Adipocyte (in vitro differentiated cells): ENCODE results near the gene WDR7.

Experiments
- DNase-seq: peaks from one replicate; pipeline ENCODE4 v3.0.0-alpha.2; 2015; ENCODE audit warnings: low read depth
- H3K27me3 ChIP-seq: replicated peaks from 2 replicates; pipeline ENCODE4 v1.7.0; 2013; ENCODE audit warnings: mild to moderate bottlenecking, low read length, moderate library complexity; ENCODE audit not compliant: control insufficient read depth, insufficient read depth
- H3K36me3 ChIP-seq: 2 replicates; pipeline ENCODE4 v1.7.0; 2013; ENCODE audit warnings: low read length, mild to moderate bottlenecking, moderate library complexity; ENCODE audit not compliant: control insufficient read depth, insufficient read depth, severe bottlenecking
- H3K4me1 ChIP-seq: 2 replicates; pipeline ENCODE4 v1.7.0; 2013; ENCODE audit warnings: mild to moderate bottlenecking, low read length, moderate library complexity; ENCODE audit not compliant: control insufficient read depth, insufficient read depth
- H3K4me3 ChIP-seq: 2 replicates; pipeline ENCODE4 v1.7.0; 2013; ENCODE audit warnings: mild to moderate bottlenecking, low read length, moderate library complexity
- H3K9ac ChIP-seq: 2 replicates; pipeline ENCODE4 v1.7.0; 2013; ENCODE audit warnings: mild to moderate bottlenecking, low read length, moderate library complexity
- H3K9me3 ChIP-seq: 2 replicates; pipeline ENCODE4 v1.7.0; 2013; ENCODE audit warnings: mild to moderate bottlenecking, low read length, moderate library complexity; ENCODE audit not compliant: control insufficient read depth

The WDR7 gene

DNA sequence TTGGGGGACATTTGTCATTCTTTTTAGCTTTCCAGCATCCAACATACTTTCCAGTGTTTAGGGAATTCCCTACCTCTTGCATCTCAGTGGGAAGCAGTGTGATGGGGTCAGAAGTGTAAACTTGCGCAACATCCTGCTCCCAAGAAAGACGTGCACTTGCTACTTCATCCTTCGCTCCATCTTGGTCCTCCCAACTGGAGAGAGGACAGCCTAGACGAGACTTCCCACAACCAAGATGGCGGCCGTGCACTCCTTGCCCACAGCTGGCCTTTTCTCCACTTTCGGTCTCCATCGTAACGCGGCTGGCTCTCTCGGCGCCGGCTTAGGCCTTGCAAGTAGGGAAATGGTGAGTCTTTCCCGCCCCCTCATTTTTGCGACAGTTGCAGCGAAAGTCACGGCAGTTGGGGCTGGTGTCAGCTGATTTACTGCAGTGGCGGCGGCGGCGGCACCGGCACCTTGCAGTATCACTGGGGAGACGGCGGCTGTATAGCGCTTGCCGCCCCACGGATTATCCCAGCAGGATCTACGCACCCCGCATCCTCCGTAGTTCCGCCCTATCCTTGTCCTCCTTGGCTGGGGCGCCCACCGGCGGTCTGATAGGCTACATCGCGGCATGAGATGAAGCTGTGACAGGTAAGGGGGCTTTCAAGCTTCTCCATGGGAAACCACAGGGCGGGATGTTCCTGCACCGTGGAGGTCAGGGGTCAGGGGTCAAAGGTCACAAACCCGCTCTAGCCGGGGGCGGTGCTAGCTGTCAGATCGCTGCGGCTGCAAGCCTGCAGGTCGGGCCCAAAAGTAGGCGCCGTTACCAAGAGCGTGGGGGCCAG, at the start of gene WDR7:
WDR7 (plus strand) TSS at position 416 of the 827 bp plus-strand sequence. CDS start 21,157 bp downstream, outside the sequence.
- Histone ChIP-seq H3K4me3 (peak within 1 kb of the TSS; percentile 96), H3K9me3 (no peaks in the 10 kb centered on the region), H3K9ac (peak within 1 kb of the TSS; percentile 92), H3K27me3 (no peaks in the 10 kb centered on the region), H3K4me1 (peaks cover 8% of the 10 kb centered on the region), H3K36me3 (no peaks in the 10 kb centered on the region)
- DNase-seq = peak; percentile 98

DNA sequence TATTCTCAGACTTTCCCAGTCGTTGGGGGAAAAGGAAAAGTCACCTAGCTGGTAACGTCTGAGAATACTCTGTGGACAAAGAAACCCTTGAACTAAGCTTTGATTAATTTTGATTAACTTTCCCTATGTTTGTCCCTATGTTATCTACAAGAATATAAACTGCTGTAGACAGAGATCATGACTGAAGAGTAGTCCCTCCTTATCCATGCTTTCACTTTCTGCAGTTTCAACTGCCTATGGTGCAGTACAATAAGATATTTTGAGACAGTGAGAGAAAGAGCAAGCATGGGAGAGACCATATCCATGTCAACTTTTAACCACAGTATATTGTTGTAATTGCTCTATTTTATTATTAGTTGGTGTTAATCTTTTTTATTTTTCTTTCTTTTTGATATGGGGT, 44.5 kb upstream of the WDR7 start:
- no peak for DNase-seq
- Histone ChIP-seq H3K9me3 (no peaks in the 10 kb centered on the region), H3K27me3 (no peaks in the 10 kb centered on the region), H3K4me1 (no peaks in the 10 kb centered on the region), H3K9ac (no peak overlapping the region), H3K4me3 (no peak overlapping the region), H3K36me3 (peaks cover 94% of the 10 kb centered on the region)

GRCh38 chr18:56615738-56616520, 35.2 kb upstream of the WDR7 start:
- no peaks in the 10 kb centered on the region for H3K27me3 ChIP-seq
- H3K4me1 ChIP-seq = no peaks in the 10 kb centered on the region
- H3K9me3 ChIP-seq = no peaks in the 10 kb centered on the region
- peaks cover 85% of the 10 kb centered on the region for H3K36me3 ChIP-seq
- no peak for DNase-seq
- H3K9ac ChIP-seq = no peak overlapping the region
- no peak overlapping the region for H3K4me3 ChIP-seq

DNA sequence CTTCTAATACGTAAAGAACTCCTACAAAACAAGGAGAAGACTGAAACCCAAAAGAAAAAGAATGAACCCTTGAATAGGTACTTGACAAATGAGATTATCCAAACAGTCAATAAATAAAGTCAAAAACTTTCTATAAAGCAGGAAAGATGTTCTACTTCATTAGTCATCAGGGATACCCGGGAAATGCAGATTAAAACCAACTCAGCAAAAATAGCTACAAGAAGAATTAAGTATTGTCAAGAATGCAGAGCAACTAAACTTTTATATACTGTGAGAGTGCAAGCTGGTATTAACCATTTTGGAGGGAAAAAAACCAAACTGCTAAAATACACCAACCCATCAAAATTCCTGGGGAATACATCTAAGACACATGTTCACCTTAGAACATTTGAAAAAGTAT, 23.2 kb upstream of the WDR7 start:
- Histone ChIP-seq H3K36me3 (peaks cover 46% of the 10 kb centered on the region), H3K4me3 (no peak overlapping the region), H3K9ac (no peak overlapping the region), H3K4me1 (peaks cover 3% of the 10 kb centered on the region), H3K9me3 (no peaks in the 10 kb centered on the region), H3K27me3 (no peaks in the 10 kb centered on the region)
- DNase-seq = no peak

GRCh38 chr18:56632070-56633022, 18.8 kb upstream of the WDR7 start:
- DNase-seq = no peak
- Histone ChIP-seq H3K4me1 (peaks cover 23% of the 10 kb centered on the region), H3K36me3 (peaks cover 25% of the 10 kb centered on the region), H3K4me3 (no peak overlapping the region), H3K9me3 (no peaks in the 10 kb centered on the region), H3K27me3 (no peaks in the 10 kb centered on the region), H3K9ac (no peak overlapping the region)

DNA sequence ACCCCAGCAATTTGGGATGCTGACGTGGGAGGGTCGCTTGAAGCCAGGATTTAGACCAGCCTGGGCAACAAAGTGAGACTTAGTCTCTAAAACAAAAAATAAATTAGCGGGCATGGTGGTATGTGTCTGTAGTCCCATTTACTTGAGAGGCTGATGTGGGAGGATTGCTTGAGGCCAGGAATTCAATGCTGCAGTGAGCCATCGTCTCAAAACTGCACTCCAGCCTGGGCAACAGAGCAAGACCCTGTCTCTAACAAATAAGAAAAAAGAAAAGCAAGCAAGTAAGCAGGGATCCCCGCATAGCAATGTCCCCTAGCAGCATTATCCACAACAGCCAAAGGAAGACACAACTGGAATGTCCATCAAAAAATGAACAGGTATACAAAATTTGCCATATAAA, 16.2 kb upstream of the WDR7 start:
- Histone ChIP-seq H3K9me3 (no peaks in the 10 kb centered on the region), H3K36me3 (peaks cover 13% of the 10 kb centered on the region), H3K4me3 (peak overlapping the region; percentile 8), H3K9ac (no peak overlapping the region), H3K4me1 (peaks cover 24% of the 10 kb centered on the region), H3K27me3 (no peaks in the 10 kb centered on the region)
- DNase-seq = no peak

DNA sequence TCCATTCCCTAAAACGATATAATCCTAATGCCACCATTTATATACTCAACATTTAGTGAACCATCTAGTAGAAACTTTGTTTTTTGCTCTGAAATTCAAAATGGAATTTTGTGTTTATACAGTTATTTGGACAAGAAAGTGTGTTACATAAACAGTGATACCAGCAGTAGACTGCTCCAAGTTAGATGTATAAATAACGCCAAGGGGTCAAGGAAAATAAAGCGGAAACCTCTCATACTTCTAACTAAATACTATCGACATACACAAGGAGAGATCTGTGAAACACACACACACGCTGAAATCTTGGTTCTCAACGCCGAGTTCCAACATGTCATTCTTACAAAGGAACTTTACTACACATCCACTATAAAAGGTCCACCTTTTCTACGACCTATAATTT, 14.0 kb upstream of the WDR7 start:
- Histone ChIP-seq H3K36me3 (peaks cover 13% of the 10 kb centered on the region), H3K4me3 (peak overlapping the region; percentile 96), H3K9ac (peak overlapping the region; percentile 99), H3K4me1 (peaks cover 24% of the 10 kb centered on the region), H3K9me3 (no peaks in the 10 kb centered on the region), H3K27me3 (no peaks in the 10 kb centered on the region)
- DNase-seq = peak; percentile 44

- peak; percentile 32 for DNase-seq
- Histone ChIP-seq H3K27me3 (no peaks in the 10 kb centered on the region), H3K4me3 (peak overlapping the region; percentile 96), H3K4me1 (peaks cover 24% of the 10 kb centered on the region), H3K9me3 (no peaks in the 10 kb centered on the region), H3K9ac (peak overlapping the region; percentile 99), H3K36me3 (peaks cover 8% of the 10 kb centered on the region)
Measured at GRCh38 chr18:56637711-56638231, 13.4 kb upstream of the WDR7 start.

DNA sequence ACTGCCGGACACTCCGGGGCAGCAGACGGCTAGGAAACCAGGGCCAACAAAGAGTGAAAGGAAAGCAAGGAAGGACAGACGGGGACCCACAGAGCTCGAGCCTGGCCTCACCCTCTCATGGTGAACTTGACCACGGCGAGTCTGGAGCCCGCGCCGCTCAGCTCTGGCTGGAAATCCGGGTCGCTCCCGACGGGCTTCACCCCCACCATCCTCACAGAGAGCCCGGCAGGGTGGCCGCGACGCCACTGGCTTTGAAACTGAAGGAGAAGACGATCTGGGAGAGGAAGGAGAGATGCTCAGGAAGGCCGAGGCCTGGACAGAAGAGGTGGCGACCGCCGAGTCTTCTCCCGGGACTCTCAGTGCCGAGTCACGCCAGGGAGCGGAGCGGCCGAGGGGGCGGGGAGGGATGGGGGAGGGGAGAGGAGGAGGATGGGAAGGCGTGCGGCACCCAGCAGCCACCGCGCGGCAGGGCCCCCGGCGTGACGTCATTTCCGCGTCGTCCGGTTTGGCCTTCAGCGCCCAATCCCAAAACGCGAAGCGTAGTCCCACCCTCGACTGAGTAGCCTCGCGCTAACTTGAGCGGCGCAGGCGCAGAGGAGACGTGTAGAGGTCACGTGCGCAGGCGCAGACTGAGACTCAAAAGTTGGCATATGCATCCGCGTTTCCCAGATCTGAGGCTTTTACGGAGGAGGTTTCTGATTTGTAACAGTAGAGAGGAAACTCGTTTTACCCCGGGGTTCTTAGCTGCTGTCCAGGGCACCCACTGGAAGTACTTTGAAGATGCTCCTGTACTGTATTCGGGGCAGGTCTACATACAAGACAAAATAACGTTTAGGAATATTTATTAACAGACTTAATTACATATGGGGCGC, 12.7 kb upstream of the WDR7 start, which contains the start of gene TXNL1:
TXNL1 (minus strand) TSS at position 361 of the 872 bp plus-strand sequence; CDS start at position 209, 152 bp downstream.
- Histone ChIP-seq H3K4me1 (peaks cover 24% of the 10 kb centered on the region), H3K36me3 (peaks cover 5% of the 10 kb centered on the region), H3K27me3 (no peaks in the 10 kb centered on the region), H3K4me3 (peak within 1 kb of the TSS; percentile 96), H3K9ac (peak within 1 kb of the TSS; percentile 99), H3K9me3 (no peaks in the 10 kb centered on the region)
- peak; percentile 100 for DNase-seq

- Histone ChIP-seq H3K4me1 (peaks cover 24% of the 10 kb centered on the region), H3K36me3 (peaks cover 5% of the 10 kb centered on the region), H3K9ac (peak overlapping the region; percentile 84), H3K9me3 (no peaks in the 10 kb centered on the region), H3K27me3 (no peaks in the 10 kb centered on the region), H3K4me3 (peak overlapping the region; percentile 96)
- DNase-seq = no peak
Measured at GRCh38 chr18:56639104-56639381, 12.1 kb upstream of the WDR7 start.
